ENCODE measurements around the gene FAAP20.

DNA sequence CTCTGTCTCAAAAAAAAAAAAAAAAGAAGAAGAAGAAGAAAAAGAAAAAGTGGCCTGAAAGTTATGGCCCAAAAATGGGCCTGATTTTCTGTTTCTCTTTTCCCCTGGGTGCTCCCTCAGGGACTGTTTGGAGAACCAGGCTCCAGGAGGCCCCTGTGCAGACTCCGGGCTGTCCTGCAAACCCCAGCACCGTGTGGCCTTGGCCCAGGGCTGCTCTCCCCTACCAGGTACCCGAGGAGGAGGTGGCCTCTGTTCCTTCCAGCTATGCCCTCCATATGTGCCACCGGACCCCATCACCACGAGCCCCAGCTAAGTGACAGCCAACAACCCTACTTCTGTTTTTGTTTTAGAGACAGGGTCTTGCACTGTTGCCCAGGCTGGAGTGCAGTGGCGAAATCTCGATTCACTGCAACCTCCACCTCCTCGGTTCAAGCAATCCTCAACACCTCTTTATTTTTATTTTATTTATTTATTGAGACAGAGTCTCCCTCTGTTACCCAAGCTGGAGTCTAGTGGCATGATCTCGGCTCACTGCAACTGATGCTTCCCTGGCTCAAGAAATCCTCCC is 7.5 kb upstream of the FAAP20 start:
- TF ChIP-seq, protein P1, sequence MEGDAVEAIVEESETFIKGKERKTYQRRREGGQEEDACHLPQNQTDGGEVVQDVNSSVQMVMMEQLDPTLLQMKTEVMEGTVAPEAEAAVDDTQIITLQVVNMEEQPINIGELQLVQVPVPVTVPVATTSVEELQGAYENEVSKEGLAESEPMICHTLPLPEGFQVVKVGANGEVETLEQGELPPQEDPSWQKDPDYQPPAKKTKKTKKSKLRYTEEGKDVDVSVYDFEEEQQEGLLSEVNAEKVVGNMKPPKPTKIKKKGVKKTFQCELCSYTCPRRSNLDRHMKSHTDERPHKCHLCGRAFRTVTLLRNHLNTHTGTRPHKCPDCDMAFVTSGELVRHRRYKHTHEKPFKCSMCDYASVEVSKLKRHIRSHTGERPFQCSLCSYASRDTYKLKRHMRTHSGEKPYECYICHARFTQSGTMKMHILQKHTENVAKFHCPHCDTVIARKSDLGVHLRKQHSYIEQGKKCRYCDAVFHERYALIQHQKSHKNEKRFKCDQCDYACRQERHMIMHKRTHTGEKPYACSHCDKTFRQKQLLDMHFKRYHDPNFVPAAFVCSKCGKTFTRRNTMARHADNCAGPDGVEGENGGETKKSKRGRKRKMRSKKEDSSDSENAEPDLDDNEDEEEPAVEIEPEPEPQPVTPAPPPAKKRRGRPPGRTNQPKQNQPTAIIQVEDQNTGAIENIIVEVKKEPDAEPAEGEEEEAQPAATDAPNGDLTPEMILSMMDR (IDR thresholded peaks at IDR 0.05) = no peak
- no peak for TF ChIP-seq POLR2A (IDR thresholded peaks at IDR 0.05)
